Measurements from ENCODE around the gene TNS3.

The TNS3 gene

GRCh38 chr7:47448971-47449370 lies 132.9 kb downstream of the TNS3 start:
- TF ChIP-seq, protein P1, sequence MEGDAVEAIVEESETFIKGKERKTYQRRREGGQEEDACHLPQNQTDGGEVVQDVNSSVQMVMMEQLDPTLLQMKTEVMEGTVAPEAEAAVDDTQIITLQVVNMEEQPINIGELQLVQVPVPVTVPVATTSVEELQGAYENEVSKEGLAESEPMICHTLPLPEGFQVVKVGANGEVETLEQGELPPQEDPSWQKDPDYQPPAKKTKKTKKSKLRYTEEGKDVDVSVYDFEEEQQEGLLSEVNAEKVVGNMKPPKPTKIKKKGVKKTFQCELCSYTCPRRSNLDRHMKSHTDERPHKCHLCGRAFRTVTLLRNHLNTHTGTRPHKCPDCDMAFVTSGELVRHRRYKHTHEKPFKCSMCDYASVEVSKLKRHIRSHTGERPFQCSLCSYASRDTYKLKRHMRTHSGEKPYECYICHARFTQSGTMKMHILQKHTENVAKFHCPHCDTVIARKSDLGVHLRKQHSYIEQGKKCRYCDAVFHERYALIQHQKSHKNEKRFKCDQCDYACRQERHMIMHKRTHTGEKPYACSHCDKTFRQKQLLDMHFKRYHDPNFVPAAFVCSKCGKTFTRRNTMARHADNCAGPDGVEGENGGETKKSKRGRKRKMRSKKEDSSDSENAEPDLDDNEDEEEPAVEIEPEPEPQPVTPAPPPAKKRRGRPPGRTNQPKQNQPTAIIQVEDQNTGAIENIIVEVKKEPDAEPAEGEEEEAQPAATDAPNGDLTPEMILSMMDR (IDR thresholded peaks at IDR 0.05; ENCODE audit: low read depth, low read length), result no peak
- Histone ChIP-seq H3K9me3 (ENCODE audit: severe bottlenecking) (no peaks in the 10 kb centered on the region), H3K27me3 (ENCODE audit: insufficient read depth, low read depth, severe bottlenecking) (no peaks in the 10 kb centered on the region), H3K36me3 (no peaks in the 10 kb centered on the region), H3K4me3 (ENCODE audit: low read depth, low read length) (no peak overlapping the region), H3K27ac (no peak overlapping the region)
- DNase-seq, result no peak

GRCh38 chr7:47447621-47448349 lies 134.1 kb downstream of the TNS3 start:
- H3K27ac ChIP-seq, result no peak overlapping the region
- no peaks in the 10 kb centered on the region for H3K9me3 ChIP-seq (ENCODE audit: severe bottlenecking)
- H3K27me3 ChIP-seq (ENCODE audit: insufficient read depth, low read depth, severe bottlenecking), result no peaks in the 10 kb centered on the region
- H3K4me3 ChIP-seq (ENCODE audit: low read depth, low read length), result no peak overlapping the region
- no peaks in the 10 kb centered on the region for H3K36me3 ChIP-seq
- TF ChIP-seq, protein P1 (IDR thresholded peaks at IDR 0.05; ENCODE audit: low read depth, low read length), result no peak
- DNase-seq, result no peak

GRCh38 chr7:47446871-47447466 lies 134.9 kb downstream of the TNS3 start:
- no peak for DNase-seq
- Histone ChIP-seq H3K9me3 (ENCODE audit: severe bottlenecking) (no peaks in the 10 kb centered on the region), H3K36me3 (no peaks in the 10 kb centered on the region), H3K4me3 (ENCODE audit: low read depth, low read length) (no peak overlapping the region), H3K27ac (no peak overlapping the region), H3K27me3 (ENCODE audit: insufficient read depth, low read depth, severe bottlenecking) (no peaks in the 10 kb centered on the region)
- TF ChIP-seq, protein P1 (IDR thresholded peaks at IDR 0.05; ENCODE audit: low read depth, low read length), result no peak

DNA sequence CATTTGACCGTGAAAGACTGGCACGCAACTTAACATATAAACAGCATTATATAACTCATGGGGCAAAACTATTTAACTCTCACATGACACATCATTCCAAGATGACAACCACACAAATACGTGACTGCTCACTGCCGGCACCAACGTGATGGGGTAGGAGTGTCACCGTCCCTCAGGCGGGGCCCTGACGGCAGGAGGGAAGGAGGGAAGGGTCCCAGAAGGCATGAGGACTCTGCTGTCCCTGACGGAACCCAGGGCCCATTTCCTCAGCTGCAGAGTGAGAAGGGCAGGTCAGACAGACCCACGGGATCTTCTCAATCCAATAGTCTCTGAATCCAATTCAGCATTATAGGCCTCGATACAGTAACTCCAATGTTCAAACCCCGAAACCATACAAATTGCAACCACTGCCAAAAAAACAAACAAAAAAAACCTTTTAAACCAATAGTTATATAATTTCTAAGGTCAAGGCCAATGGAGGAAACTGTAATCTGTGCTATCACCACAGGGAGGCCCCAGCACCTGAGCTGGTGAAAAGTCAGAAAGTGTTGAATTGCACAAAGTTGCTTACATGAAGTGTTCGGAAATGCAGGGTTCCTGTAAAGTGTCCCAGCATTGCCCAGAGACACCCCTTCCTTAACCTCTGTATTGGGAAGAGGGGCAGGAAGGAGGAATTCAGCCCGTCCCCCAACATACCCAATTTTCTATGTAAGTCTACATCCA lies 137.4 kb downstream of the TNS3 start:
- DNase-seq, result no peak
- H3K36me3 ChIP-seq, result no peaks in the 10 kb centered on the region
- no peak overlapping the region for H3K27ac ChIP-seq
- H3K9me3 ChIP-seq (ENCODE audit: severe bottlenecking), result no peaks in the 10 kb centered on the region
- H3K4me3 ChIP-seq (ENCODE audit: low read depth, low read length), result no peak overlapping the region
- H3K27me3 ChIP-seq (ENCODE audit: insufficient read depth, low read depth, severe bottlenecking), result no peaks in the 10 kb centered on the region
- TF ChIP-seq, protein P1 (IDR thresholded peaks at IDR 0.05; ENCODE audit: low read depth, low read length), result peak; percentile 50

GRCh38 chr7:47443049-47443448 lies 138.9 kb downstream of the TNS3 start:
- H3K36me3 ChIP-seq, result no peaks in the 10 kb centered on the region
- no peaks in the 10 kb centered on the region for H3K27me3 ChIP-seq (ENCODE audit: insufficient read depth, low read depth, severe bottlenecking)
- no peak for DNase-seq
- H3K9me3 ChIP-seq (ENCODE audit: severe bottlenecking), result no peaks in the 10 kb centered on the region
- no peak overlapping the region for H3K4me3 ChIP-seq (ENCODE audit: low read depth, low read length)
- H3K27ac ChIP-seq, result no peak overlapping the region
- TF ChIP-seq, protein P1 (IDR thresholded peaks at IDR 0.05; ENCODE audit: low read depth, low read length), result no peak
